Endothelial cell of umbilical vein (primary cell): ENCODE results near the gene CLSTN1. TPM values are rescaled to one million over a fixed set of nuclear protein-coding genes. Genes with fewer than 3 reads are reported as not detected.

Source experiments
- BruUV-seq: library from RNA; stranded (reverse); fragments of 400-500 nt; replicated peaks from 2 replicates; lab custom pipeline; 2021; lab: Mats Ljungman, UMichigan
- CTCF ChIA-PET: fragments of 300-600, 350-600 bp; sonication (Branson Sonifier 250); formaldehyde crosslinking; loops from one replicate; lab custom pipeline; 2021; ENCODE audit warnings: antibody characterized with exemption, inconsistent platforms; lab: Charles Lee
- POLR2A ChIA-PET: fragments of 300-600, 350-600 bp; sonication (Branson Sonifier 250); formaldehyde crosslinking; loops from one replicate; lab custom pipeline; 2021; ENCODE audit warnings: antibody characterized with exemption, inconsistent platforms; lab: Charles Lee
- DNase-seq: peaks from one replicate; pipeline ENCODE4 v3.0.0-alpha.2; 2011; ENCODE audit warnings: low read depth, low spot score
- FAIRE-seq: peaks from 2 replicates; lab custom pipeline; 2011; peaks lifted over from hg19 to GRCh38; lab: Jason Lieb, UNC
- H2AFZ ChIP-seq: 2 replicates; pipeline ENCODE4 v1.6.0; 2012; ENCODE audit warnings: low read depth, low read length, control low read depth, inconsistent platforms
- H3K27ac ChIP-seq: 2 replicates; pipeline ENCODE4 v1.5.1; 2011; ENCODE audit warnings: low read depth, mild to moderate bottlenecking, control low read depth, low read length, moderate library complexity; ENCODE audit not compliant: insufficient read depth
- H3K27me3 ChIP-seq, 2 experiments: 2 replicates each; pipeline versions ENCODE4 v1.6.0 to v1.6.1; 2011; ENCODE audit warnings: low read length in 2 of 2, mixed read lengths in 1 of 2; ENCODE audit not compliant: control insufficient read depth in 2 of 2, insufficient read depth in 2 of 2
- H3K36me3 ChIP-seq, 2 experiments: 2 replicates in 1 of 2; 3 replicates in 1 of 2; pipeline ENCODE4 v1.5.1; 2011; ENCODE audit warnings: low read length in 2 of 2, mild to moderate bottlenecking in 1 of 2, moderate library complexity in 1 of 2; ENCODE audit not compliant: control insufficient read depth in 2 of 2, insufficient read depth in 2 of 2; ENCODE audit errors: extremely low read depth in 1 of 2
- H3K4me1 ChIP-seq: 3 replicates; pipeline ENCODE4 v1.5.1; 2011; ENCODE audit warnings: mild to moderate bottlenecking, low read length; ENCODE audit not compliant: control insufficient read depth, insufficient read depth; ENCODE audit errors: extremely low read depth
- H3K4me2 ChIP-seq: 2 replicates; pipeline ENCODE4 v1.6.1; 2011; ENCODE audit warnings: low read length, control low read depth, mixed read lengths; ENCODE audit not compliant: insufficient read depth
- H3K4me3 ChIP-seq, 3 experiments: fragments of 200-600 bp in 1 of 3; sonication (generic), shearing (Covaris generic) in 1 of 3; replicated peaks in 1 of 3; 2 replicates each; pipeline ENCODE4 v1.5.1; 2011 to 2016; ENCODE audit warnings: control low read depth in 3 of 3, low read length in 3 of 3, mild to moderate bottlenecking in 2 of 3, inconsistent platforms in 1 of 3, low read depth in 1 of 3, moderate library complexity in 1 of 3; ENCODE audit not compliant: insufficient read depth in 1 of 3
- H3K79me2 ChIP-seq: 2 replicates; pipeline ENCODE4 v1.6.0; 2012; ENCODE audit warnings: low read length, inconsistent platforms; ENCODE audit not compliant: control insufficient read depth, insufficient read depth
- H3K9ac ChIP-seq: replicated peaks from 2 replicates; pipeline ENCODE3; 2011; ENCODE audit warnings: low read length, control low read depth; ENCODE audit not compliant: insufficient read depth; ENCODE audit errors: extremely low read depth
- H3K9me1 ChIP-seq: replicated peaks from 3 replicates; pipeline ENCODE4 v1.6.0; 2011; ENCODE audit warnings: mild to moderate bottlenecking, low read length; ENCODE audit not compliant: control insufficient read depth, insufficient read depth; ENCODE audit errors: extremely low read depth
- H3K9me3 ChIP-seq: replicated peaks from 2 replicates; pipeline ENCODE4 v1.5.1; 2012; ENCODE audit warnings: low read length, inconsistent platforms; ENCODE audit not compliant: control insufficient read depth, insufficient read depth
- H4K20me1 ChIP-seq: replicated peaks from 2 replicates; pipeline ENCODE3; 2011; ENCODE audit warnings: mild to moderate bottlenecking, low read length; ENCODE audit not compliant: control insufficient read depth, insufficient read depth; ENCODE audit errors: extremely low read depth
- EZH2 ChIP-seq: IDR thresholded peaks from 2 replicates; pipeline ENCODE4 v1.6.1; 2012; ENCODE audit warnings: borderline replicate concordance, low read depth, mild to moderate bottlenecking, moderate library complexity, low read length, inconsistent platforms; ENCODE audit not compliant: severe bottlenecking
- FOS ChIP-seq: IDR thresholded peaks from 2 replicates; pipeline ENCODE4 v1.6.1; 2011; ENCODE audit warnings: mild to moderate bottlenecking, low read length, moderate library complexity, borderline replicate concordance; ENCODE audit not compliant: insufficient read depth
- GATA2 ChIP-seq: IDR thresholded peaks from 2 replicates; pipeline ENCODE4 v1.7.0; 2011; ENCODE audit warnings: low read depth, mild to moderate bottlenecking, moderate library complexity, mixed read lengths, low read length; ENCODE audit not compliant: insufficient read length, insufficient read depth
- JUN ChIP-seq: IDR thresholded peaks from 2 replicates; pipeline ENCODE4 v1.6.1; 2011; ENCODE audit warnings: borderline replicate concordance, low read depth; ENCODE audit not compliant: insufficient read length, insufficient read depth
- MAX ChIP-seq: IDR thresholded peaks from 2 replicates; pipeline ENCODE4 v1.6.1; 2011; ENCODE audit not compliant: insufficient read depth, insufficient read length
- MYC ChIP-seq: IDR thresholded peaks from one replicate; pipeline ENCODE4 v1.6.1; 2011; ENCODE audit warnings: mild to moderate bottlenecking, low read depth, low read length
- POLR2A ChIP-seq: IDR thresholded peaks from 2 replicates; pipeline ENCODE4 v1.6.1; 2012; ENCODE audit warnings: low read depth, mild to moderate bottlenecking, control low read depth, low read length
- POLR2AphosphoS5 ChIP-seq: IDR thresholded peaks from 2 replicates; pipeline ENCODE4 v1.6.1; 2012; ENCODE audit warnings: low read depth, mild to moderate bottlenecking, control low read depth, low read length, moderate library complexity; ENCODE audit not compliant: insufficient read depth
- dilution Hi-C: fragments of 300-500 bp; cut with MboI; formaldehyde crosslinking; loops from one replicate; pipeline ENCODE4 v1.15.0; 2019; ENCODE audit warnings: low sequenced_read_pairs; ENCODE audit not compliant: extremely low pct_ligation_motif_present
- intact Hi-C: fragments of 100-400 bp; cut with micrococcal nuclease; formaldehyde crosslinking; loops from one replicate; pipeline ENCODE4 v1.10.0; 2022
- polyA plus RNA-seq, 4 experiments: library from polyadenylated mRNA; depleted of rRNA in 3 of 4; stranded (reverse) in 3 of 4; unstranded in 1 of 4; fragments of >200 nt; gene quantifications; 2 replicates each; pipeline versions ENCODE4 v1.2.1 to v1.2.3, GENCODE V29; 2011 to 2012; ENCODE audit warnings: missing spikeins in 1 of 4
- total RNA-seq: library from RNA; stranded (reverse); gene quantifications from 2 replicates; pipeline ENCODE4 v1.2.3, GENCODE V29; 2021
- TF ChIP-seq, protein P1 (sequence below), 2 donors: IDR thresholded peaks; 1 replicate in 1 of 2; 2 replicates in 1 of 2; pipeline ENCODE4 v1.5.1; 2011; ENCODE audit warnings: low read length in 2 of 2, mild to moderate bottlenecking in 2 of 2, moderate library complexity in 2 of 2, control low read depth in 1 of 2, inconsistent platforms in 1 of 2, low read depth in 1 of 2; ENCODE audit not compliant: insufficient read depth in 1 of 2; ENCODE audit errors: extremely low read depth in 1 of 2

Gene CLSTN1
- total and polyA plus RNA-seq, 2 donors (not counting 3 experiments of a cell fraction or from before 2014, with no cell fraction given) = 49.1 to 130 TPM

DNA sequence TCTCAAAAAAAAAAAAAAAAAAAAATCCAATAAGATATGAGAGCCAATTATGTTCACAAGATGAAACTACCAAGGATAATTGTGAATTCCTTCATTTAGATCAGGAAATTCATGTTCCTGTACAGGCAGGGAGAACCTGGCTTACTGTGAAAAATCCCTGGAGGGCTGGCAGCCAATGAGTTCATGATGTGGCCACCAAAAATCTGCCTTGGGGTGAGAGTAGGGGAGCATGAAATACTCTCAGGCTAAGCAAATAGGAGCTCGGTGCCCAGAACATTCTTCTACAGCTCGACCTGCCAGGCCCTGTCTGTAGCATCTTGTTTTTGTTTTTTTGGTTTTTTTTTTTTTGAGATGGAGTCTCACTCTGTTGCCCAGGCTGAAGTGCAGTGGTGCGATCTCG lies 122.1 kb downstream of the CLSTN1 start:
- intact Hi-C loops = no loop called here
- no peak for DNase-seq
- TF ChIP-seq MYC (no peak), JUN (no peak), GATA2 (no peak), FOS (no peak), EZH2 (no peak), POLR2AphosphoS5 (no peak), POLR2A (no peak), MAX (no peak)
- TF ChIP-seq, protein P1, sequence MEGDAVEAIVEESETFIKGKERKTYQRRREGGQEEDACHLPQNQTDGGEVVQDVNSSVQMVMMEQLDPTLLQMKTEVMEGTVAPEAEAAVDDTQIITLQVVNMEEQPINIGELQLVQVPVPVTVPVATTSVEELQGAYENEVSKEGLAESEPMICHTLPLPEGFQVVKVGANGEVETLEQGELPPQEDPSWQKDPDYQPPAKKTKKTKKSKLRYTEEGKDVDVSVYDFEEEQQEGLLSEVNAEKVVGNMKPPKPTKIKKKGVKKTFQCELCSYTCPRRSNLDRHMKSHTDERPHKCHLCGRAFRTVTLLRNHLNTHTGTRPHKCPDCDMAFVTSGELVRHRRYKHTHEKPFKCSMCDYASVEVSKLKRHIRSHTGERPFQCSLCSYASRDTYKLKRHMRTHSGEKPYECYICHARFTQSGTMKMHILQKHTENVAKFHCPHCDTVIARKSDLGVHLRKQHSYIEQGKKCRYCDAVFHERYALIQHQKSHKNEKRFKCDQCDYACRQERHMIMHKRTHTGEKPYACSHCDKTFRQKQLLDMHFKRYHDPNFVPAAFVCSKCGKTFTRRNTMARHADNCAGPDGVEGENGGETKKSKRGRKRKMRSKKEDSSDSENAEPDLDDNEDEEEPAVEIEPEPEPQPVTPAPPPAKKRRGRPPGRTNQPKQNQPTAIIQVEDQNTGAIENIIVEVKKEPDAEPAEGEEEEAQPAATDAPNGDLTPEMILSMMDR (IDR thresholded peaks at IDR 0.05; ENCODE audit: extremely low read depth in 1 of 2, insufficient read depth in 1 of 2, low read depth in 1 of 2, low read length in 2 of 2) = no peak
- no peaks in the 10 kb centered on the region for H3K36me3 ChIP-seq
- H4K20me1 ChIP-seq = no peaks in the 10 kb centered on the region
- no peaks in the 10 kb centered on the region for H3K9me3 ChIP-seq
- no peak overlapping the region for H2AFZ ChIP-seq
- H3K9ac ChIP-seq = no peak overlapping the region
- CTCF ChIA-PET = interaction anchor here (0.6 to 1.2 kb wide), 2 partner anchors 12 to 47 kb away, joined by 3 to 8 read pairs; no protein-coding TSS in a partner anchor
- H3K27me3 ChIP-seq = no peaks in the 10 kb centered on the region
- no peaks in the 10 kb centered on the region for H3K4me1 ChIP-seq
- no peaks in the 10 kb centered on the region for H3K9me1 ChIP-seq
- dilution Hi-C loops = no loop called here
- BruUV-seq = no TSS peak
- H3K79me2 ChIP-seq = no peaks in the 10 kb centered on the region
- no peak for FAIRE-seq
- H3K4me2 ChIP-seq = no peak overlapping the region
- H3K4me3 ChIP-seq = no peak overlapping the region
- H3K27ac ChIP-seq = no peak overlapping the region
- POLR2A ChIA-PET = no interaction called here
